ENCODE results near the gene ELOVL5. TPM values are rescaled to one million over a fixed set of nuclear protein-coding genes. Genes with fewer than 3 reads are reported as not detected.

The ELOVL5 gene
- total and polyA plus RNA-seq, 2 experiments from 2014 or later = 83.3 to 180 TPM

DNA sequence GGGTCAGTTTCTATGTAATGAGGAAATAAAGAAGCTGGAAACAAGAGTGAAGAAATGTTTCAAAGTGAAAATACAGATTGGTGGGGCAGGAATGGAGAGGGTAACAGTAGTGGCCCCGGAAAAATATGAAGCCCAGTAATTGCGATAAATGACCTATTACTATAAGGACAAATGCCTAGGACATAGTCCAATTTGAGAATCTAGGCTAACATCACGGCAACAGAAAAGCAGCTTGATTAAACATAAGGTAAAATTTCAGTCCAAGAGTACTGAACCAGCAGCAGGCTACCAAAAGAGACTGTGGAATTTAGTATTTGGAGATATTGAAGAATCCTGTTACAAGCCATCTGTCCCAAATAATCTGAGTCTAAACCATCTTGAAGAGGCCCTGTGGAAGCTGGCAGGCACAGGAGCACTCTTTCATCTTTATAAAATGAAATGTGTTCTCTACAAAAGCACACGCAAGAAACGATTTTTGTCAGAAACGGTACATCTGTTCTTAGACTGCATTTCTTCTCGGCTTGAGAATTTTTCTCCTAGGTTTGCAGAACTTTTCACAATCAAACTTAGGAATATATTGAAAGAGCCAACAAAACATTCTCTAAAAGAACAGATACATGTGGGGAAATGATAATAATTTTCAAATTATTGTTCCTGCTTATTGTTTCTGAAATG lies 49.3 kb downstream of the ELOVL5 start (continued):
- TF ChIP-seq, protein P1, sequence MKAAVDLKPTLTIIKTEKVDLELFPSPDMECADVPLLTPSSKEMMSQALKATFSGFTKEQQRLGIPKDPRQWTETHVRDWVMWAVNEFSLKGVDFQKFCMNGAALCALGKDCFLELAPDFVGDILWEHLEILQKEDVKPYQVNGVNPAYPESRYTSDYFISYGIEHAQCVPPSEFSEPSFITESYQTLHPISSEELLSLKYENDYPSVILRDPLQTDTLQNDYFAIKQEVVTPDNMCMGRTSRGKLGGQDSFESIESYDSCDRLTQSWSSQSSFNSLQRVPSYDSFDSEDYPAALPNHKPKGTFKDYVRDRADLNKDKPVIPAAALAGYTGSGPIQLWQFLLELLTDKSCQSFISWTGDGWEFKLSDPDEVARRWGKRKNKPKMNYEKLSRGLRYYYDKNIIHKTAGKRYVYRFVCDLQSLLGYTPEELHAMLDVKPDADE (IDR thresholded peaks at IDR 0.05) = no peak
- no peak for TF ChIP-seq ZNF114 (CRISPR knock-in tag; IDR thresholded peaks at IDR 0.05)
- TF ChIP-seq, protein P2, sequence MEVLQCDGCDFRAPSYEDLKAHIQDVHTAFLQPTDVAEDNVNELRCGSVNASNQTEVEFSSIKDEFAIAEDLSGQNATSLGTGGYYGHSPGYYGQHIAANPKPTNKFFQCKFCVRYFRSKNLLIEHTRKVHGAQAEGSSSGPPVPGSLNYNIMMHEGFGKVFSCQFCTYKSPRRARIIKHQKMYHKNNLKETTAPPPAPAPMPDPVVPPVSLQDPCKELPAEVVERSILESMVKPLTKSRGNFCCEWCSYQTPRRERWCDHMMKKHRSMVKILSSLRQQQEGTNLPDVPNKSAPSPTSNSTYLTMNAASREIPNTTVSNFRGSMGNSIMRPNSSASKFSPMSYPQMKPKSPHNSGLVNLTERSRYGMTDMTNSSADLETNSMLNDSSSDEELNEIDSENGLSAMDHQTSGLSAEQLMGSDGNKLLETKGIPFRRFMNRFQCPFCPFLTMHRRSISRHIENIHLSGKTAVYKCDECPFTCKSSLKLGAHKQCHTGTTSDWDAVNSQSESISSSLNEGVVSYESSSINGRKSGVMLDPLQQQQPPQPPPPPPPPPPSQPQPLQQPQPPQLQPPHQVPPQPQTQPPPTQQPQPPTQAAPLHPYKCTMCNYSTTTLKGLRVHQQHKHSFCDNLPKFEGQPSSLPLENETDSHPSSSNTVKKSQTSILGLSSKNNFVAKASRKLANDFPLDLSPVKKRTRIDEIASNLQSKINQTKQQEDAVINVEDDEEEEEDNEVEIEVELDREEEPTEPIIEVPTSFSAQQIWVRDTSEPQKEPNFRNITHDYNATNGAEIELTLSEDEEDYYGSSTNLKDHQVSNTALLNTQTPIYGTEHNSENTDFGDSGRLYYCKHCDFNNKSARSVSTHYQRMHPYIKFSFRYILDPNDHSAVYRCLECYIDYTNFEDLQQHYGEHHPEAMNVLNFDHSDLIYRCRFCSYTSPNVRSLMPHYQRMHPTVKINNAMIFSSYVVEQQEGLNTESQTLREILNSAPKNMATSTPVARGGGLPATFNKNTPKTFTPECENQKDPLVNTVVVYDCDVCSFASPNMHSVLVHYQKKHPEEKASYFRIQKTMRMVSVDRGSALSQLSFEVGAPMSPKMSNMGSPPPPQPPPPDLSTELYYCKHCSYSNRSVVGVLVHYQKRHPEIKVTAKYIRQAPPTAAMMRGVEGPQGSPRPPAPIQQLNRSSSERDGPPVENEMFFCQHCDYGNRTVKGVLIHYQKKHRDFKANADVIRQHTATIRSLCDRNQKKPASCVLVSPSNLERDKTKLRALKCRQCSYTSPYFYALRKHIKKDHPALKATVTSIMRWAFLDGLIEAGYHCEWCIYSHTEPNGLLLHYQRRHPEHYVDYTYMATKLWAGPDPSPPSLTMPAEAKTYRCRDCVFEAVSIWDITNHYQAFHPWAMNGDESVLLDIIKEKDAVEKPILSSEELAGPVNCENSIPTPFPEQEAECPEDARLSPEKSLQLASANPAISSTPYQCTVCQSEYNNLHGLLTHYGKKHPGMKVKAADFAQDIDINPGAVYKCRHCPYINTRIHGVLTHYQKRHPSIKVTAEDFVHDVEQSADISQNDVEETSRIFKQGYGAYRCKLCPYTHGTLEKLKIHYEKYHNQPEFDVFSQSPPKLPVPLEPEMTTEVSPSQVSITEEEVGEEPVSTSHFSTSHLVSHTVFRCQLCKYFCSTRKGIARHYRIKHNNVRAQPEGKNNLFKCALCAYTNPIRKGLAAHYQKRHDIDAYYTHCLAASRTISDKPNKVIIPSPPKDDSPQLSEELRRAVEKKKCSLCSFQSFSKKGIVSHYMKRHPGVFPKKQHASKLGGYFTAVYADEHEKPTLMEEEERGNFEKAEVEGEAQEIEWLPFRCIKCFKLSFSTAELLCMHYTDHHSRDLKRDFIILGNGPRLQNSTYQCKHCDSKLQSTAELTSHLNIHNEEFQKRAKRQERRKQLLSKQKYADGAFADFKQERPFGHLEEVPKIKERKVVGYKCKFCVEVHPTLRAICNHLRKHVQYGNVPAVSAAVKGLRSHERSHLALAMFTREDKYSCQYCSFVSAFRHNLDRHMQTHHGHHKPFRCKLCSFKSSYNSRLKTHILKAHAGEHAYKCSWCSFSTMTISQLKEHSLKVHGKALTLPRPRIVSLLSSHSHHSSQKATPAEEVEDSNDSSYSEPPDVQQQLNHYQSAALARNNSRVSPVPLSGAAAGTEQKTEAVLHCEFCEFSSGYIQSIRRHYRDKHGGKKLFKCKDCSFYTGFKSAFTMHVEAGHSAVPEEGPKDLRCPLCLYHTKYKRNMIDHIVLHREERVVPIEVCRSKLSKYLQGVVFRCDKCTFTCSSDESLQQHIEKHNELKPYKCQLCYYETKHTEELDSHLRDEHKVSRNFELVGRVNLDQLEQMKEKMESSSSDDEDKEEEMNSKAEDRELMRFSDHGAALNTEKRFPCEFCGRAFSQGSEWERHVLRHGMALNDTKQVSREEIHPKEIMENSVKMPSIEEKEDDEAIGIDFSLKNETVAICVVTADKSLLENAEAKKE (CRISPR knock-in tag; IDR thresholded peaks at IDR 0.05) = no peak

DNA sequence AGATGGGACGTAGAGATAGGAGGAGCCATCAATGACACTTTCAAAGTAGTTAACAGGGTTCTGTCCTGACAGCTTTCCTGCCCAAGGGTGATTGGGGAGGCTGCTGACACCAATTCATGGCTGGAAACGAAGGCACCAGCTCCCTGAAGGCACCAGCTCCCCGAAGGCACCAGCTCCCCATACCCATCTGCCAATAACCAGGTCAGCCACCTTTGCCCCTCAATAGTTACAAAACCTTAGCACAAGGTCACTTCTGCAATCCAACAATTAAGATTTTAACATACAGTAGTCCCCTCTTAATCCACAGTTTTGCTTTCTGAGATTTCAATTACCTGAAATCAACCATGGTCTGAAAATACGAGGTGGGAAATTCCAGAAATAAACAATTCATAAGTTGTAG lies 51.7 kb downstream of the ELOVL5 start:
- no peaks in the 10 kb centered on the region for H3F3A ChIP-seq (replicated peaks; ENCODE audit: low read depth)
- H3K4me3 Mint-ChIP-seq = no peak overlapping the region
- no peak overlapping the region for H2AFZ ChIP-seq
- no peak overlapping the region for H3K4me3 ChIP-seq
- DNase-seq (ENCODE audit: low spot score) = no peak
- H3K36me3 ChIP-seq (ENCODE audit: insufficient read depth) = peaks cover 4% of the 10 kb centered on the region; the same call in 1 of the 2 replicates
- peaks cover 38% of the 10 kb centered on the region for H4K20me1 ChIP-seq (replicated peaks; ENCODE audit: insufficient read depth)
- H3K36me3 Mint-ChIP-seq (ENCODE audit: low read depth) = peaks cover 8% of the 10 kb centered on the region; the same call in 2 of the 3 replicates
- H3K9me2 ChIP-seq (ENCODE audit: insufficient read depth) = no peaks in the 10 kb centered on the region
- peaks cover 5% of the 10 kb centered on the region for H3K27me3 Mint-ChIP-seq (ENCODE audit: insufficient read depth, low read depth, poor library complexity)
- no peaks in the 10 kb centered on the region for H3K27me3 ChIP-seq (ENCODE audit: insufficient read depth)
- H3K9me3 Mint-ChIP-seq = no peaks in the 10 kb centered on the region
- H3K27ac Mint-ChIP-seq = no peak overlapping the region
- H3K4me1 Mint-ChIP-seq = peaks cover 27% of the 10 kb centered on the region
- no peak overlapping the region for H3K4me2 ChIP-seq
- H3K27ac ChIP-seq (ENCODE audit: low read depth) = no peak overlapping the region
- no peak for ATAC-seq
- H3K4me1 ChIP-seq (ENCODE audit: insufficient read depth) = peaks cover 10% of the 10 kb centered on the region
- H3K79me2 ChIP-seq (replicated peaks; ENCODE audit: insufficient read depth) = peaks cover 92% of the 10 kb centered on the region
- TF ChIP-seq EZH2phosphoT487 (IDR thresholded peaks at IDR 0.05; ENCODE audit: unreplicated experiment) (no peak), ZNF331 (CRISPR knock-in tag; IDR thresholded peaks at IDR 0.05; ENCODE audit: low read depth) (no peak), EZH2 (IDR thresholded peaks at IDR 0.05; ENCODE audit: low read depth, unreplicated experiment) (no peak), CREB1 (CRISPR knock-in tag; IDR thresholded peaks at IDR 0.05; ENCODE audit: low read depth) (no peak), POLR2AphosphoS5 (IDR thresholded peaks at IDR 0.05; ENCODE audit: low read depth) (no peak)
- TF ChIP-seq, protein P1 (IDR thresholded peaks at IDR 0.05) = no peak
- TF ChIP-seq, protein P3, sequence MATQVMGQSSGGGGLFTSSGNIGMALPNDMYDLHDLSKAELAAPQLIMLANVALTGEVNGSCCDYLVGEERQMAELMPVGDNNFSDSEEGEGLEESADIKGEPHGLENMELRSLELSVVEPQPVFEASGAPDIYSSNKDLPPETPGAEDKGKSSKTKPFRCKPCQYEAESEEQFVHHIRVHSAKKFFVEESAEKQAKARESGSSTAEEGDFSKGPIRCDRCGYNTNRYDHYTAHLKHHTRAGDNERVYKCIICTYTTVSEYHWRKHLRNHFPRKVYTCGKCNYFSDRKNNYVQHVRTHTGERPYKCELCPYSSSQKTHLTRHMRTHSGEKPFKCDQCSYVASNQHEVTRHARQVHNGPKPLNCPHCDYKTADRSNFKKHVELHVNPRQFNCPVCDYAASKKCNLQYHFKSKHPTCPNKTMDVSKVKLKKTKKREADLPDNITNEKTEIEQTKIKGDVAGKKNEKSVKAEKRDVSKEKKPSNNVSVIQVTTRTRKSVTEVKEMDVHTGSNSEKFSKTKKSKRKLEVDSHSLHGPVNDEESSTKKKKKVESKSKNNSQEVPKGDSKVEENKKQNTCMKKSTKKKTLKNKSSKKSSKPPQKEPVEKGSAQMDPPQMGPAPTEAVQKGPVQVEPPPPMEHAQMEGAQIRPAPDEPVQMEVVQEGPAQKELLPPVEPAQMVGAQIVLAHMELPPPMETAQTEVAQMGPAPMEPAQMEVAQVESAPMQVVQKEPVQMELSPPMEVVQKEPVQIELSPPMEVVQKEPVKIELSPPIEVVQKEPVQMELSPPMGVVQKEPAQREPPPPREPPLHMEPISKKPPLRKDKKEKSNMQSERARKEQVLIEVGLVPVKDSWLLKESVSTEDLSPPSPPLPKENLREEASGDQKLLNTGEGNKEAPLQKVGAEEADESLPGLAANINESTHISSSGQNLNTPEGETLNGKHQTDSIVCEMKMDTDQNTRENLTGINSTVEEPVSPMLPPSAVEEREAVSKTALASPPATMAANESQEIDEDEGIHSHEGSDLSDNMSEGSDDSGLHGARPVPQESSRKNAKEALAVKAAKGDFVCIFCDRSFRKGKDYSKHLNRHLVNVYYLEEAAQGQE (IDR thresholded peaks at IDR 0.05; ENCODE audit: unreplicated experiment) = no peak

All from GM23338 (cell line).